Measurements from ENCODE around the gene NHEJ1.

- no peak for TF ChIP-seq POLR2AphosphoS5 (IDR thresholded peaks at IDR 0.05; ENCODE audit: borderline replicate concordance, low read depth, low read length)
- TF ChIP-seq EZH2 (IDR thresholded peaks at IDR 0.05), result no peak
These were observed 45.3 kb upstream of the NHEJ1 start for GRCh38 chr2:219205981-219206327.

All from SK-N-MC (cell line).